GM23338 (cell line): ENCODE data around the gene UBA6. TPM values are rescaled to one million over a fixed set of nuclear protein-coding genes. Genes with fewer than 3 reads are reported as not detected.
A peak's percentile ranks its signal among the peaks of the same experiment; 100 is the strongest.

Experiments used
- ATAC-seq: fragments of 200-7000 bp; cut with Tn5 transposase; 3 replicates; pipeline ENCODE4 v1.9.1; 2020
- DNase-seq: peaks from one replicate; pipeline ENCODE4 v3.0.0-alpha.2; 2015; ENCODE audit warnings: low spot score
- H2AFZ ChIP-seq: fragments of 200-600 bp; sonication (generic); 2 replicates; pipeline ENCODE4 v1.8.0; 2016; ENCODE audit warnings: antibody characterized with exemption, mild to moderate bottlenecking, moderate library complexity
- H3F3A ChIP-seq: fragments of 200-600 bp; sonication (generic); replicated peaks from 2 replicates; pipeline ENCODE4 v1.8.0; 2017; ENCODE audit warnings: antibody characterized with exemption, mixed run types, low read depth
- H3K27ac ChIP-seq: fragments of 200-600 bp; sonication (generic); 2 replicates; pipeline ENCODE4 v1.6.1; 2016; ENCODE audit warnings: low read depth
- H3K27me3 ChIP-seq: fragments of 200-600 bp; sonication (generic); 2 replicates; pipeline ENCODE4 v1.8.0; 2016; ENCODE audit warnings: mild to moderate bottlenecking, mixed run types, moderate library complexity; ENCODE audit not compliant: insufficient read depth
- H3K36me3 ChIP-seq: fragments of 200-600 bp; sonication (generic); 2 replicates; pipeline ENCODE4 v1.8.0; 2016; ENCODE audit warnings: mild to moderate bottlenecking; ENCODE audit not compliant: insufficient read depth
- H3K4me1 ChIP-seq: fragments of 200-600 bp; sonication (generic); 2 replicates; pipeline ENCODE4 v1.8.0; 2016; ENCODE audit warnings: mild to moderate bottlenecking, moderate library complexity; ENCODE audit not compliant: insufficient read depth
- H3K4me2 ChIP-seq: fragments of 200-600 bp; sonication (generic); 2 replicates; pipeline ENCODE4 v1.7.1; 2017; ENCODE audit warnings: mixed run types
- H3K4me3 ChIP-seq: fragments of 200-600 bp; sonication (generic); 2 replicates; pipeline ENCODE4 v1.6.1; 2016; ENCODE audit warnings: mixed run types
- H3K79me2 ChIP-seq: fragments of 200-600 bp; sonication (generic); replicated peaks from 2 replicates; pipeline ENCODE4 v1.8.0; 2017; ENCODE audit warnings: mild to moderate bottlenecking; ENCODE audit not compliant: insufficient read depth
- H3K9me2 ChIP-seq: fragments of 200-600 bp; sonication (generic); 2 replicates; pipeline ENCODE4 v1.8.0; 2017; ENCODE audit not compliant: insufficient read depth
- H4K20me1 ChIP-seq: fragments of 200-600 bp; sonication (generic); replicated peaks from 2 replicates; pipeline ENCODE4 v1.8.0; 2017; ENCODE audit warnings: mild to moderate bottlenecking; ENCODE audit not compliant: insufficient read depth
- H3K27ac Mint-ChIP-seq: 2 replicates; pipeline ENCODE4 v1.8.0; 2020; ENCODE audit warnings: inconsistent platforms, mild to moderate bottlenecking, moderate library complexity, mixed read lengths
- H3K27me3 Mint-ChIP-seq: 3 replicates; pipeline ENCODE4 v1.8.0; 2022; ENCODE audit warnings: low read depth, mild to moderate bottlenecking, moderate library complexity, mixed read lengths, inconsistent platforms; ENCODE audit not compliant: insufficient read depth, poor library complexity
- H3K36me3 Mint-ChIP-seq: 3 replicates; pipeline ENCODE4 v1.8.0; 2021; ENCODE audit warnings: low read depth, mild to moderate bottlenecking, inconsistent platforms, moderate library complexity, mixed read lengths
- H3K4me1 Mint-ChIP-seq: 3 replicates; pipeline ENCODE4 v1.8.0; 2020; ENCODE audit warnings: mild to moderate bottlenecking, inconsistent platforms, mixed read lengths
- H3K4me3 Mint-ChIP-seq: 3 replicates; pipeline ENCODE4 v1.8.0; 2021; ENCODE audit warnings: moderate library complexity, mild to moderate bottlenecking, inconsistent platforms, mixed read lengths
- H3K9me3 Mint-ChIP-seq: 3 replicates; pipeline ENCODE4 v1.8.0; 2020; ENCODE audit warnings: moderate library complexity, mild to moderate bottlenecking, inconsistent platforms, mixed read lengths
- CREB1 ChIP-seq: fragments of 250-450 bp; sonication (Bioruptor Pico); IDR thresholded peaks from 2 replicates; pipeline ENCODE4 v1.5.0; 2020; ENCODE audit warnings: low read depth, mild to moderate bottlenecking, moderate library complexity
- EZH2 ChIP-seq: fragments of 200-600 bp; sonication (generic); IDR thresholded peaks from one replicate; pipeline ENCODE4 v1.8.0; 2017; ENCODE audit warnings: antibody characterized with exemption, mild to moderate bottlenecking, low read depth; ENCODE audit not compliant: unreplicated experiment
- EZH2phosphoT487 ChIP-seq: fragments of 200-600 bp; sonication (generic); IDR thresholded peaks from one replicate; pipeline ENCODE4 v1.8.1; 2018; ENCODE audit warnings: antibody characterized with exemption; ENCODE audit not compliant: unreplicated experiment
- JUNB ChIP-seq: IDR thresholded peaks from one replicate; pipeline ENCODE4 v1.6.1; 2016; ENCODE audit warnings: antibody characterized with exemption; ENCODE audit not compliant: unreplicated experiment
- NANOG ChIP-seq: IDR thresholded peaks from 2 replicates; pipeline ENCODE4 v1.6.1; 2016; ENCODE audit warnings: antibody characterized with exemption, borderline replicate concordance
- POLR2AphosphoS5 ChIP-seq: IDR thresholded peaks from 2 replicates; pipeline ENCODE4 v1.6.1; 2016; ENCODE audit warnings: antibody characterized with exemption, low read depth
- REST ChIP-seq: IDR thresholded peaks from one replicate; pipeline ENCODE4 v1.6.1; 2018; ENCODE audit warnings: antibody characterized with exemption; ENCODE audit not compliant: unreplicated experiment
- STAT1 ChIP-seq: IDR thresholded peaks from one replicate; pipeline ENCODE4 v1.6.1; 2016; ENCODE audit warnings: antibody characterized with exemption; ENCODE audit not compliant: unreplicated experiment
- ZNF114 ChIP-seq: fragments of 250-450 bp; sonication (Bioruptor Pico); IDR thresholded peaks from 2 replicates; pipeline ENCODE4 v1.5.0; 2020; ENCODE audit warnings: mild to moderate bottlenecking, moderate library complexity
- ZNF331 ChIP-seq: fragments of 250-450 bp; sonication (Bioruptor Pico); IDR thresholded peaks from 2 replicates; pipeline ENCODE4 v1.5.0; 2020; ENCODE audit warnings: low read depth, mild to moderate bottlenecking, moderate library complexity
- ZNF462 ChIP-seq: fragments of 250-450 bp; sonication (Bioruptor Pico); IDR thresholded peaks from 2 replicates; pipeline ENCODE4 v1.5.0; 2020; ENCODE audit warnings: mild to moderate bottlenecking, moderate library complexity
- polyA plus RNA-seq: library from polyadenylated mRNA; unstranded; fragments of >200 nt; fragmentation: Nextera tagmentation; extraction: Ambion mirVana; gene quantifications from 2 replicates; pipeline ENCODE4 v1.2.1, GENCODE V29; 2016
- total RNA-seq: library from RNA; depleted of rRNA; stranded (reverse); fragments of >200 nt; shearing (Covaris generic); gene quantifications from 2 replicates; pipeline ENCODE4 v1.2.3, GENCODE V29; 2014
- TF ChIP-seq, protein P1 (sequence below): IDR thresholded peaks from 2 replicates; pipeline ENCODE4 v1.6.1; 2016; ENCODE audit warnings: antibody characterized with exemption
- TF ChIP-seq, protein P2 (sequence below), 2 experiments: fragments of 200-600 bp in 1 of 2; sonication (generic) in 1 of 2; conservative IDR thresholded peaks; 2 replicates each; pipeline versions ENCODE4 v1.5.1 to v1.6.1; 2016 to 2017; ENCODE audit warnings: antibody characterized with exemption in 2 of 2, low read depth in 2 of 2, mild to moderate bottlenecking in 2 of 2, moderate library complexity in 1 of 2

Gene UBA6
- total and polyA plus RNA-seq, 2 experiments from 2014 or later, result 17.6 to 77.3 TPM

GRCh38 chr4:67685532-67685859 lies 15.5 kb downstream of the UBA6 start:
- peak overlapping the region; percentile 57 for H3K27ac Mint-ChIP-seq
- H3K9me3 Mint-ChIP-seq, result no peaks in the 10 kb centered on the region
- no peaks in the 10 kb centered on the region for H3F3A ChIP-seq
- no peaks in the 10 kb centered on the region for H3K27me3 Mint-ChIP-seq
- peaks cover 3% of the 10 kb centered on the region; the same call in 1 of the 3 replicates for H3K36me3 Mint-ChIP-seq
- peaks cover 41% of the 10 kb centered on the region for H3K79me2 ChIP-seq
- 0 out of 2 replicates have a peak, but pooled peaks cover 2% of the 10 kb centered on the region for H4K20me1 ChIP-seq
- H3K4me3 ChIP-seq, result no peak overlapping the region
- no peak overlapping the region for H2AFZ ChIP-seq
- no peak overlapping the region for H3K4me3 Mint-ChIP-seq
- peaks cover 3% of the 10 kb centered on the region; the same call in 1 of the 2 replicates for H3K4me1 ChIP-seq
- no peak overlapping the region for H3K27ac ChIP-seq
- ATAC-seq (no peak), DNase-seq (no peak)
- no peaks in the 10 kb centered on the region for H3K9me2 ChIP-seq
- H3K4me2 ChIP-seq, result no peak overlapping the region
- no peaks in the 10 kb centered on the region for H3K27me3 ChIP-seq
- TF ChIP-seq ZNF331 (CRISPR knock-in tag) (no peak), ZNF462 (CRISPR knock-in tag) (no peak), EZH2 (no peak), STAT1 (no peak), EZH2phosphoT487 (no peak), POLR2AphosphoS5 (no peak), JUNB (no peak), CREB1 (CRISPR knock-in tag) (no peak), REST (no peak), ZNF114 (CRISPR knock-in tag) (no peak), NANOG (no peak)
- TF ChIP-seq, protein P1, sequence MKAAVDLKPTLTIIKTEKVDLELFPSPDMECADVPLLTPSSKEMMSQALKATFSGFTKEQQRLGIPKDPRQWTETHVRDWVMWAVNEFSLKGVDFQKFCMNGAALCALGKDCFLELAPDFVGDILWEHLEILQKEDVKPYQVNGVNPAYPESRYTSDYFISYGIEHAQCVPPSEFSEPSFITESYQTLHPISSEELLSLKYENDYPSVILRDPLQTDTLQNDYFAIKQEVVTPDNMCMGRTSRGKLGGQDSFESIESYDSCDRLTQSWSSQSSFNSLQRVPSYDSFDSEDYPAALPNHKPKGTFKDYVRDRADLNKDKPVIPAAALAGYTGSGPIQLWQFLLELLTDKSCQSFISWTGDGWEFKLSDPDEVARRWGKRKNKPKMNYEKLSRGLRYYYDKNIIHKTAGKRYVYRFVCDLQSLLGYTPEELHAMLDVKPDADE, result no peak
- TF ChIP-seq, protein P2, sequence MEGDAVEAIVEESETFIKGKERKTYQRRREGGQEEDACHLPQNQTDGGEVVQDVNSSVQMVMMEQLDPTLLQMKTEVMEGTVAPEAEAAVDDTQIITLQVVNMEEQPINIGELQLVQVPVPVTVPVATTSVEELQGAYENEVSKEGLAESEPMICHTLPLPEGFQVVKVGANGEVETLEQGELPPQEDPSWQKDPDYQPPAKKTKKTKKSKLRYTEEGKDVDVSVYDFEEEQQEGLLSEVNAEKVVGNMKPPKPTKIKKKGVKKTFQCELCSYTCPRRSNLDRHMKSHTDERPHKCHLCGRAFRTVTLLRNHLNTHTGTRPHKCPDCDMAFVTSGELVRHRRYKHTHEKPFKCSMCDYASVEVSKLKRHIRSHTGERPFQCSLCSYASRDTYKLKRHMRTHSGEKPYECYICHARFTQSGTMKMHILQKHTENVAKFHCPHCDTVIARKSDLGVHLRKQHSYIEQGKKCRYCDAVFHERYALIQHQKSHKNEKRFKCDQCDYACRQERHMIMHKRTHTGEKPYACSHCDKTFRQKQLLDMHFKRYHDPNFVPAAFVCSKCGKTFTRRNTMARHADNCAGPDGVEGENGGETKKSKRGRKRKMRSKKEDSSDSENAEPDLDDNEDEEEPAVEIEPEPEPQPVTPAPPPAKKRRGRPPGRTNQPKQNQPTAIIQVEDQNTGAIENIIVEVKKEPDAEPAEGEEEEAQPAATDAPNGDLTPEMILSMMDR (conservative IDR thresholded peaks at IDR 0.05; ENCODE audit: low read depth in 2 of 2), result no peak
- no peaks in the 10 kb centered on the region for H3K36me3 ChIP-seq
- no peaks in the 10 kb centered on the region for H3K4me1 Mint-ChIP-seq
